ENCODE results near the gene ABHD2.

GRCh38 chr15:89121414-89121813 lies 33.2 kb downstream of the ABHD2 start:
- TF ChIP-seq REST (IDR thresholded peaks at IDR 0.05; ENCODE audit: insufficient read depth in 1 of 2, low read depth in 2 of 2, low read length in 2 of 2) = no peak
- TF ChIP-seq FOXP2 (optimal IDR thresholded peaks at IDR 0.05; ENCODE audit: borderline replicate concordance, extremely low read depth, extremely low read length, insufficient read depth) = no peak
- no peak for TF ChIP-seq POLR2AphosphoS5 (IDR thresholded peaks at IDR 0.05; ENCODE audit: low read depth, low read length)
- no peak for TF ChIP-seq SIN3A (IDR thresholded peaks at IDR 0.05; ENCODE audit: borderline replicate concordance, insufficient read depth, low read length)
